Sigmoid colon (tissue), 4 donors: ENCODE measurements around the gene PTPRD.

Experiments
- POLR2A ChIP-seq, 2 donors: fragments of 450-650 bp; IDR thresholded peaks; one replicate each; pipeline ENCODE4 v1.6.1; 2016; ENCODE audit warnings: antibody characterized with exemption in 2 of 2, mild to moderate bottlenecking in 2 of 2, moderate library complexity in 2 of 2
- POLR2AphosphoS5 ChIP-seq, 4 donors: sonication (generic); formaldehyde crosslinking; IDR thresholded peaks; one replicate each; pipeline ENCODE4 v1.6.1; 2017; ENCODE audit warnings: antibody characterized with exemption in 4 of 4
- TF ChIP-seq, protein P1 (sequence below), 4 experiments: fragments of 450-650 bp in 3 of 4; fragments of 200-600 bp in 1 of 4; IDR thresholded peaks; one replicate each; pipeline ENCODE4 v1.5.1; 2016 to 2019; ENCODE audit warnings: antibody characterized with exemption in 4 of 4, mild to moderate bottlenecking in 3 of 4, moderate library complexity in 2 of 4

DNA sequence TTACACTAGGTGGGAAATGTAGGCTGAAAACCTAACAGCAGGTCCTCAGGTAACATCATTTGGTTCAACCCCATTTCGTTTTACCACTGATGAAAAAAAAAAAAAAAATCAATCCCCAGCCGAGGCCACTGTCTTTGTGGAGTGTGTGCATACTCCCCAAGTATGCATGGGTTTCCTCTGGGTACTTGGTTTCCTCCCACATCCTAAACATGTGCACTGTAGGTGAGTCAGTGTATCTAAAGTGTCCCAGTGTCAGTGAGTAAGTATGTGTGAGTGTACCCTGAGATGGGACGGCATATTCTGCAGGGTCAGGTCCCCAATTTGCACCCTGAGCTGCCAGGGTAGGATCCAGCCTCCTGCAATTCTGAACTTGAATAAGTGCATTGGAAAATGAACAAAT lies 1846.7 kb downstream of the PTPRD start:
- TF ChIP-seq POLR2A (IDR thresholded peaks at IDR 0.05) (no peak), POLR2AphosphoS5 (IDR thresholded peaks at IDR 0.05) (no peak)
- TF ChIP-seq, protein P1, sequence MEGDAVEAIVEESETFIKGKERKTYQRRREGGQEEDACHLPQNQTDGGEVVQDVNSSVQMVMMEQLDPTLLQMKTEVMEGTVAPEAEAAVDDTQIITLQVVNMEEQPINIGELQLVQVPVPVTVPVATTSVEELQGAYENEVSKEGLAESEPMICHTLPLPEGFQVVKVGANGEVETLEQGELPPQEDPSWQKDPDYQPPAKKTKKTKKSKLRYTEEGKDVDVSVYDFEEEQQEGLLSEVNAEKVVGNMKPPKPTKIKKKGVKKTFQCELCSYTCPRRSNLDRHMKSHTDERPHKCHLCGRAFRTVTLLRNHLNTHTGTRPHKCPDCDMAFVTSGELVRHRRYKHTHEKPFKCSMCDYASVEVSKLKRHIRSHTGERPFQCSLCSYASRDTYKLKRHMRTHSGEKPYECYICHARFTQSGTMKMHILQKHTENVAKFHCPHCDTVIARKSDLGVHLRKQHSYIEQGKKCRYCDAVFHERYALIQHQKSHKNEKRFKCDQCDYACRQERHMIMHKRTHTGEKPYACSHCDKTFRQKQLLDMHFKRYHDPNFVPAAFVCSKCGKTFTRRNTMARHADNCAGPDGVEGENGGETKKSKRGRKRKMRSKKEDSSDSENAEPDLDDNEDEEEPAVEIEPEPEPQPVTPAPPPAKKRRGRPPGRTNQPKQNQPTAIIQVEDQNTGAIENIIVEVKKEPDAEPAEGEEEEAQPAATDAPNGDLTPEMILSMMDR (IDR thresholded peaks at IDR 0.05) = no peak
